HG02840 (cell line): ENCODE results near the gene NPR2.

Experiments used
- ATAC-seq: cut with Tn5 transposase; IDR thresholded peaks from one replicate; pipeline ENCODE4 v1.9.1; 2021; ENCODE audit warnings: mild to moderate bottlenecking, moderate library complexity, moderate number of reproducible peaks; ENCODE audit not compliant: unreplicated experiment, low FRiP score

The NPR2 gene

GRCh38 chr9:35763181-35763580 is 28.2 kb upstream of the NPR2 start:
- ATAC-seq: no peak

- ATAC-seq: no peak
Measured at GRCh38 chr9:35763803-35764202, 27.6 kb upstream of the NPR2 start.

GRCh38 chr9:35766997-35767396 is 24.4 kb upstream of the NPR2 start:
- no peak for ATAC-seq

GRCh38 chr9:35767458-35767857 is 23.9 kb upstream of the NPR2 start:
- no peak for ATAC-seq

- ATAC-seq: no peak
Measured at GRCh38 chr9:35769763-35770162, 21.6 kb upstream of the NPR2 start.

GRCh38 chr9:35771075-35771433 is 20.3 kb upstream of the NPR2 start:
- no peak for ATAC-seq

- no peak for ATAC-seq
Measured at GRCh38 chr9:35771534-35771933, 19.9 kb upstream of the NPR2 start.

GRCh38 chr9:35771943-35772342 is 19.4 kb upstream of the NPR2 start:
- ATAC-seq: no peak

GRCh38 chr9:35774907-35775635 is 16.3 kb upstream of the NPR2 start:
- ATAC-seq: no peak

- ATAC-seq: no peak
Measured at GRCh38 chr9:35776018-35776417, 15.4 kb upstream of the NPR2 start.

- ATAC-seq: no peak
Measured at GRCh38 chr9:35778496-35778895, 12.9 kb upstream of the NPR2 start.

- no peak for ATAC-seq
Measured at GRCh38 chr9:35781066-35781465, 10.3 kb upstream of the NPR2 start.

- ATAC-seq: no peak
Measured at GRCh38 chr9:35783418-35783817, 8.0 kb upstream of the NPR2 start.

GRCh38 chr9:35789541-35789940 is 1.9 kb upstream of the NPR2 start:
- ATAC-seq: no peak

- ATAC-seq: no peak
Measured at GRCh38 chr9:35790025-35790384, 1.4 kb upstream of the NPR2 start.

- no peak for ATAC-seq
Measured at GRCh38 chr9:35790385-35791296, 750 bp upstream of the NPR2 start.

GRCh38 chr9:35792024-35792813 is 828 bp downstream of the NPR2 start:
- ATAC-seq: no peak

GRCh38 chr9:35792826-35793225 is 1.4 kb downstream of the NPR2 start:
- ATAC-seq: no peak

GRCh38 chr9:35793461-35793860 is 2.1 kb downstream of the NPR2 start:
- no peak for ATAC-seq

GRCh38 chr9:35795695-35796094 is 4.3 kb downstream of the NPR2 start:
- ATAC-seq: no peak
